RCC 7860 (cell line): Measurements from ENCODE around the gene GPR156.
"Not testable (repeated sequence)": the region's sequence is repeated elsewhere in the genome, so short reads cannot be mapped to it uniquely, and the experiment has no call there.

ENCODE experiments used
- DNase-seq: peaks from one replicate; pipeline ENCODE4 v3.0.0-alpha.2; 2015; ENCODE audit warnings: low spot score
- FAIRE-seq: peaks from 2 replicates; lab custom pipeline; 2012; peaks lifted over from hg19 to GRCh38; lab: Jason Lieb, UNC

Gene GPR156

GRCh38 chr3:120275618-120276017 is 9.4 kb downstream of the GPR156 start:
- FAIRE-seq (no peak), DNase-seq (no peak)

GRCh38 chr3:120274739-120275167 is 10.3 kb downstream of the GPR156 start:
- FAIRE-seq = no peak
- no peak for DNase-seq

GRCh38 chr3:120272286-120272685 is 12.7 kb downstream of the GPR156 start:
- DNase-seq (no peak), FAIRE-seq (no peak)

GRCh38 chr3:120265989-120266388 is 19.0 kb downstream of the GPR156 start:
- no peak for FAIRE-seq
- DNase-seq = no peak

- FAIRE-seq (no peak), DNase-seq (no peak)
Observed at GRCh38 chr3:120264963-120265362, 20.1 kb downstream of the GPR156 start.

GRCh38 chr3:120263792-120264191 is 21.2 kb downstream of the GPR156 start:
- DNase-seq = no peak
- no peak for FAIRE-seq

GRCh38 chr3:120258009-120258408 is 27.0 kb downstream of the GPR156 start:
- FAIRE-seq (no peak), DNase-seq (no peak)

GRCh38 chr3:120245386-120245785 is 39.6 kb downstream of the GPR156 start:
- FAIRE-seq = no peak
- no peak for DNase-seq

GRCh38 chr3:120244834-120245225 is 40.2 kb downstream of the GPR156 start:
- DNase-seq (no peak), FAIRE-seq (no peak)

GRCh38 chr3:120239644-120240043 is 45.4 kb downstream of the GPR156 start:
- FAIRE-seq (no peak), DNase-seq (no peak)

GRCh38 chr3:120227710-120228347 is 57.2 kb downstream of the GPR156 start:
- no peak for FAIRE-seq

GRCh38 chr3:120224237-120224636 is 60.8 kb downstream of the GPR156 start:
- FAIRE-seq = no peak
- DNase-seq = no peak

More at GRCh38 chr3:120227710-120228347, 57.2 kb downstream of the GPR156 start:
- DNase-seq = no peak

GRCh38 chr3:120218981-120219380 is 66.0 kb downstream of the GPR156 start:
- DNase-seq = no peak
- no peak for FAIRE-seq

- not testable (repeated sequence) for DNase-seq, FAIRE-seq
Observed at GRCh38 chr3:120216633-120217032, 68.4 kb downstream of the GPR156 start.

GRCh38 chr3:120214176-120214575 is 70.8 kb downstream of the GPR156 start:
- FAIRE-seq (no peak), DNase-seq (no peak)

- FAIRE-seq (no peak), DNase-seq (no peak)
Observed at GRCh38 chr3:120212505-120212904, 72.5 kb downstream of the GPR156 start.

GRCh38 chr3:120209425-120209824 is 75.6 kb downstream of the GPR156 start:
- no peak for DNase-seq
- FAIRE-seq = no peak

GRCh38 chr3:120204338-120204737 is 80.7 kb downstream of the GPR156 start:
- FAIRE-seq = no peak
- no peak for DNase-seq

- no peak for FAIRE-seq
- DNase-seq = no peak
Observed at GRCh38 chr3:120203621-120204020, 81.4 kb downstream of the GPR156 start.

GRCh38 chr3:120203016-120203415 is 82.0 kb downstream of the GPR156 start:
- FAIRE-seq (no peak), DNase-seq (no peak)

- no peak for FAIRE-seq
Observed at GRCh38 chr3:120202363-120202762, 82.7 kb downstream of the GPR156 start.

GRCh38 chr3:120200493-120201235 is 84.4 kb downstream of the GPR156 start:
- DNase-seq (no peak), FAIRE-seq (no peak)

More at GRCh38 chr3:120202363-120202762, 82.7 kb downstream of the GPR156 start:
- DNase-seq = no peak
